PFSK-1 (cell line): ENCODE data around the gene PSAP.

Experiments used
- FOXP2 ChIP-seq: optimal IDR thresholded peaks from 2 replicates; pipeline ENCODE3; 2011; ENCODE audit warnings: borderline replicate concordance, control low read depth, inconsistent platforms; ENCODE audit not compliant: insufficient read depth; ENCODE audit errors: extremely low read length, extremely low read depth
- POLR2AphosphoS5 ChIP-seq: IDR thresholded peaks from 2 replicates; pipeline ENCODE4 v1.6.1; 2012; ENCODE audit warnings: low read depth, mild to moderate bottlenecking, control low read depth, low read length, moderate library complexity
- REST ChIP-seq, 2 experiments: IDR thresholded peaks; 2 replicates each; pipeline versions ENCODE4 v1.6.1 to v1.8.0; 2011 to 2012; ENCODE audit warnings: low read depth in 2 of 2, low read length in 2 of 2, control low read depth in 1 of 2, inconsistent platforms in 1 of 2, mild to moderate bottlenecking in 1 of 2, moderate library complexity in 1 of 2; ENCODE audit not compliant: insufficient read depth in 1 of 2
- SIN3A ChIP-seq: IDR thresholded peaks from 2 replicates; pipeline ENCODE4 v1.6.1; 2012; ENCODE audit warnings: mild to moderate bottlenecking, low read length, moderate library complexity, borderline replicate concordance; ENCODE audit not compliant: insufficient read depth
- TAF1 ChIP-seq: IDR thresholded peaks from 2 replicates; pipeline ENCODE4 v1.6.1; 2012; ENCODE audit warnings: low read length, control low read depth, borderline replicate concordance; ENCODE audit not compliant: insufficient read depth

- TF ChIP-seq SIN3A (no peak), REST (IDR thresholded peaks at IDR 0.05; ENCODE audit: insufficient read depth in 1 of 2, low read depth in 2 of 2, low read length in 2 of 2) (no peak), POLR2AphosphoS5 (no peak), TAF1 (no peak), FOXP2 (no peak)
These were observed 23.2 kb downstream of the PSAP start for GRCh38 chr10:71827852-71828251.
